ENCODE measurements around the gene JPH4. TPM values are rescaled to one million over a fixed set of nuclear protein-coding genes. Genes with fewer than 3 reads are reported as not detected.

Gene JPH4
- total and polyA plus RNA-seq, 2 donors (not counting 3 experiments of a cell fraction or from before 2014, with no cell fraction given): 0.06 TPM; not detected in 1

- no peak overlapping the region for H3K4me3 ChIP-seq (replicated peaks in 1 of 3; ENCODE audit: insufficient read depth in 1 of 3, low read depth in 1 of 3, low read length in 3 of 3)
- H3K79me2 ChIP-seq (ENCODE audit: control insufficient read depth, insufficient read depth, low read length): peaks cover 11% of the 10 kb centered on the region
- no peak overlapping the region for H2AFZ ChIP-seq (ENCODE audit: low read depth, low read length)
- FAIRE-seq (no peak), DNase-seq (ENCODE audit: low read depth, low spot score) (no peak)
- H4K20me1 ChIP-seq (replicated peaks; ENCODE audit: control insufficient read depth, extremely low read depth, insufficient read depth, low read length): no peaks in the 10 kb centered on the region
- peaks cover 0 to 11% of the 10 kb centered on the region in 2 experiments for H3K36me3 ChIP-seq (ENCODE audit: control insufficient read depth in 2 of 2, extremely low read depth in 1 of 2, insufficient read depth in 2 of 2, low read length in 2 of 2)
- H3K9ac ChIP-seq (replicated peaks; ENCODE audit: extremely low read depth, insufficient read depth, low read length): no peak overlapping the region
- TF ChIP-seq POLR2A (IDR thresholded peaks at IDR 0.05; ENCODE audit: low read depth, low read length) (no peak), POLR2AphosphoS5 (IDR thresholded peaks at IDR 0.05; ENCODE audit: insufficient read depth, low read depth, low read length) (no peak), MAX (IDR thresholded peaks at IDR 0.05; ENCODE audit: insufficient read depth, insufficient read length) (no peak), JUN (IDR thresholded peaks at IDR 0.05; ENCODE audit: borderline replicate concordance, insufficient read depth, insufficient read length, low read depth) (no peak), MYC (IDR thresholded peaks at IDR 0.05; ENCODE audit: low read depth, low read length) (no peak), EZH2 (IDR thresholded peaks at IDR 0.05; ENCODE audit: borderline replicate concordance, low read depth, low read length, severe bottlenecking) (no peak), FOS (IDR thresholded peaks at IDR 0.05; ENCODE audit: borderline replicate concordance, insufficient read depth, low read length) (no peak), CTCF (IDR thresholded peaks at IDR 0.05; ENCODE audit: extremely low read depth in 1 of 2, insufficient read depth in 1 of 2, low read depth in 1 of 2, low read length in 2 of 2) (no peak), GATA2 (IDR thresholded peaks at IDR 0.05; ENCODE audit: insufficient read depth, insufficient read length, low read depth, low read length) (no peak)
- H3K9me1 ChIP-seq (replicated peaks; ENCODE audit: control insufficient read depth, extremely low read depth, insufficient read depth, low read length): no peaks in the 10 kb centered on the region
- H3K4me2 ChIP-seq (ENCODE audit: insufficient read depth, low read length): no peak overlapping the region
- intact Hi-C loops (cut with micrococcal nuclease) (no loop called here), dilution Hi-C loops (cut with MboI; ENCODE audit: extremely low pct_ligation_motif_present, low sequenced_read_pairs) (no loop called here)
- ChIA-PET POLR2A (interaction anchor here (1.2 kb wide), 1 partner anchor 80 kb away, joined by 5 read pairs; no protein-coding TSS in a partner anchor), CTCF (interaction anchor here (1.1 to 12.3 kb wide), 8 partner anchors 9 to 80 kb away, joined by 4 to 416 read pairs (median 12); no protein-coding TSS in a partner anchor)
- H3K27ac ChIP-seq (ENCODE audit: insufficient read depth, low read depth, low read length): no peak overlapping the region
- H3K4me1 ChIP-seq (ENCODE audit: control insufficient read depth, extremely low read depth, insufficient read depth, low read length): peaks cover 11% of the 10 kb centered on the region
- no TSS peak for BruUV-seq (replicated peaks)
- no peaks in the 10 kb centered on the region for H3K9me3 ChIP-seq (replicated peaks; ENCODE audit: control insufficient read depth, insufficient read depth, low read length)
- no peaks in the 10 kb centered on the region for H3K27me3 ChIP-seq (ENCODE audit: control insufficient read depth in 2 of 2, insufficient read depth in 2 of 2, low read length in 2 of 2)
These were observed 20.1 kb downstream of the JPH4 start for GRCh38 chr14:23558346-23559009.
